Measurements from ENCODE around the gene COA6. TPM values are rescaled to one million over a fixed set of nuclear protein-coding genes. Genes with fewer than 3 reads are reported as not detected.

Gene COA6
- total and polyA plus RNA-seq, 2 of the 8 experiments (the other 6 are each of a cell fraction or from before 2014, with no cell fraction given), result 22.9 to 44.9 TPM

DNA sequence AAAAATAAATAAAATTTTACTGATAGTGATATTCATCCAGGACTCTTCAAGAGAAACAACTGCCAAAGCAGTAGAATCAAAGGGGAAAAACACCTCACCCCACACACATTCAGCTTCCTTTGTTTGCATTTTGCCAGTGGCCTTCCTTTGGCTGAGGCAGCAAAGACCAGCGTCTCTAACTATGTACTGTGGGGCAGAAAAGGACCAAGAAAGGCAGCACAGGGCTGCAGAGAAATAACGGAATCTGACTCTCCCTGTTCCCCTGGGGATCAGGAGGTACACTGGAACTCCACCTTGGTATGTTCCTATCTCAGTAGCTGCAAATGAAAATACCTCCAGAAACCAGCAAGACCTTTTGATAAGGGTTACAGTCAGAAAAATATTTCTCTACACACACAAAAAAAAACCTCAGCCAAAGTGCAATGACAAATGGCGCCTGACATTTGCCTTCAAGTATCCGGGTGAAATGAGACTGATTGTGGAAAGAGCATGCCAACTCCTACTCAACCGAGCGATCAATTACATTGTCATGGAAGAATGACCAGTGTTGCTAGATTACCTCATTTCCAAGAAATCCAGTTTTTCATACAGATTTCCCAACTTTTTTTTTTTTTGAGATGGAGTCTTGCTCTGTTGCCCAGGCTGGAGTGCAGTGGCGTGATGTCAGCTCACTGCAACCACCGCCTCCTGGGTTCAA lies 54.8 kb downstream of the COA6 start (continued):
- TF ChIP-seq EP300 (IDR thresholded peaks at IDR 0.05; ENCODE audit: borderline replicate concordance in 1 of 2, low read depth in 2 of 2, low read length in 2 of 2) (no peak), GTF2F1 (IDR thresholded peaks at IDR 0.05; ENCODE audit: borderline replicate concordance, low read depth, low read length) (no peak)

All from H1 (cell line).